Stomach (tissue), 4 donors: ENCODE data around the gene DHTKD1.

Experiments used
- EP300 ChIP-seq: sonication (generic); formaldehyde crosslinking; IDR thresholded peaks from one replicate; pipeline ENCODE4 v1.6.1; 2017; ENCODE audit warnings: antibody characterized with exemption
- POLR2A ChIP-seq, 4 donors: fragments of 450-650 bp; IDR thresholded peaks; one replicate each; pipeline ENCODE4 v1.6.1; 2016; ENCODE audit warnings: antibody characterized with exemption in 4 of 4, control low read depth in 2 of 4, mild to moderate bottlenecking in 1 of 4, moderate library complexity in 1 of 4
- POLR2AphosphoS5 ChIP-seq, 3 donors: sonication (generic); formaldehyde crosslinking; IDR thresholded peaks; one replicate each; pipeline ENCODE4 v1.6.1; 2016; ENCODE audit warnings: antibody characterized with exemption in 3 of 3
- TF ChIP-seq, protein P1 (sequence below), 7 experiments: fragments of 450-650 bp in 4 of 7; fragments of 200-600 bp in 3 of 7; sonication (generic) in 3 of 7; IDR thresholded peaks; one replicate each; pipeline ENCODE4 v1.5.1; 2016 to 2019; ENCODE audit warnings: antibody characterized with exemption in 7 of 7, control low read depth in 2 of 7, mild to moderate bottlenecking in 1 of 7

DNA sequence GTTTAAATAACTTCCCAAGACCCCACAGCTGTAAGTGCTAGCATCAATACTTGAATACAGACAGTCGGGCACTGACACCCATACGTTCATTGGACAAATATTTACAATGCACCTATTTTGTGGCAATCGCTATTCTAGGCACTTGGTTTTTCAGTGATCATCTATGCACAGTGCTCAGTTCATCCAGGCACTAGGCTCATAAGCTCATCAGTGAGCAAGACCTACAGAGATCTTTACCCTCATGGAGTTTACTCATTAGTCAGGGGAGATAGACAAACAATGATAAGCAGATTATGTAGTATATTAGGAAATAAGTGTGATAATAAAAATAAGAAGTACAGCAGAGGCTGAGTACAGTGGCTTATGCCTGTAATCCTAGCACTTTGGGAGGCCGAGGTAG lies 7.6 kb upstream of the DHTKD1 start:
- TF ChIP-seq, protein P1, sequence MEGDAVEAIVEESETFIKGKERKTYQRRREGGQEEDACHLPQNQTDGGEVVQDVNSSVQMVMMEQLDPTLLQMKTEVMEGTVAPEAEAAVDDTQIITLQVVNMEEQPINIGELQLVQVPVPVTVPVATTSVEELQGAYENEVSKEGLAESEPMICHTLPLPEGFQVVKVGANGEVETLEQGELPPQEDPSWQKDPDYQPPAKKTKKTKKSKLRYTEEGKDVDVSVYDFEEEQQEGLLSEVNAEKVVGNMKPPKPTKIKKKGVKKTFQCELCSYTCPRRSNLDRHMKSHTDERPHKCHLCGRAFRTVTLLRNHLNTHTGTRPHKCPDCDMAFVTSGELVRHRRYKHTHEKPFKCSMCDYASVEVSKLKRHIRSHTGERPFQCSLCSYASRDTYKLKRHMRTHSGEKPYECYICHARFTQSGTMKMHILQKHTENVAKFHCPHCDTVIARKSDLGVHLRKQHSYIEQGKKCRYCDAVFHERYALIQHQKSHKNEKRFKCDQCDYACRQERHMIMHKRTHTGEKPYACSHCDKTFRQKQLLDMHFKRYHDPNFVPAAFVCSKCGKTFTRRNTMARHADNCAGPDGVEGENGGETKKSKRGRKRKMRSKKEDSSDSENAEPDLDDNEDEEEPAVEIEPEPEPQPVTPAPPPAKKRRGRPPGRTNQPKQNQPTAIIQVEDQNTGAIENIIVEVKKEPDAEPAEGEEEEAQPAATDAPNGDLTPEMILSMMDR (IDR thresholded peaks at IDR 0.05): no peak
- TF ChIP-seq POLR2AphosphoS5 (IDR thresholded peaks at IDR 0.05) (no peak), POLR2A (IDR thresholded peaks at IDR 0.05) (no peak), EP300 (no peak)
